GM18519 (cell line): Measurements from ENCODE around the gene IFNAR2.

ENCODE experiments used
- ATAC-seq: cut with Tn5 transposase; IDR thresholded peaks from one replicate; pipeline ENCODE4 v1.9.1; 2021; ENCODE audit warnings: mild to moderate bottlenecking, moderate library complexity; ENCODE audit not compliant: unreplicated experiment, low FRiP score

The IFNAR2 gene

GRCh38 chr21:33229784-33230544, at the start of gene IFNAR2:
IFNAR2 (plus strand) TSS chr21:33229938; CDS start chr21:33241923, 11,985 bp downstream.
- no peak for ATAC-seq

DNA sequence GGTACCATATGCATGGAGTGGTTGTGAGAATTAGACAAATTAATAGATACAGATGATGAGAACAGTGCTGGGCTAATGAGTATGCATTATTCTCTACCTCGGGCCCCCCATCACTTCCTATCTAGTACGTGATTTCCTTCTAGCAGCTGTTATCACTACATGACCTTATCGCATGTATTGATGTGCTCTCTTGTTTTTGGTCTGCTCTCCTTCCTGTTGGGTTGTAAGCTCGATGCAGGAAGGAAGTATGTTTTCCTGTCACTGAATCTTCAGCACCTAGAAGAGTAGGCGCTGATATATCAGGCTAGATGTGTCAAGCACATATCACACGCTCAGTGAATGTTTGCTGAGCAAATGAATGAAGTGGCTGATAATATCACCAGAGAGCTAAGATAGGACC, 43.9 kb upstream of the IFNAR2 start:
- ATAC-seq = no peak

DNA sequence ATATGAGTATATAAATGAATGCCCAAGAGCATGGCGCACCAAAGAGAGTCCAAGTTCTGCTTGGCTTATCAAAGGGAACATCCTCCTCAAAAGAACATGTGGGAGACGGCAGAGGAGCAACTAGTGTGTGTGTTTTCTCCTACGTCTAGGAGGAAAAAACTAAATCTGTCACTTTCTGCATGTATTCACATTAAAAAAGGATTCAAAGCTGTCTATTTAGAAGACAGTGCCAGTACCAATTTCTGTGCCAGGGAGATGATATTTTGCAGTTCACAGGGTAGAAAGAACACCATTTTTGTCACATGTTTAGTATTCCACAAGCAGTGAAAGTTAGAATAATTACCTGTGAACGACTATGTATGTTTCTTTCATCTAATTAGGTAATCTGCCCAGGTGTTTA, 42.5 kb upstream of the IFNAR2 start:
- ATAC-seq = no peak

DNA sequence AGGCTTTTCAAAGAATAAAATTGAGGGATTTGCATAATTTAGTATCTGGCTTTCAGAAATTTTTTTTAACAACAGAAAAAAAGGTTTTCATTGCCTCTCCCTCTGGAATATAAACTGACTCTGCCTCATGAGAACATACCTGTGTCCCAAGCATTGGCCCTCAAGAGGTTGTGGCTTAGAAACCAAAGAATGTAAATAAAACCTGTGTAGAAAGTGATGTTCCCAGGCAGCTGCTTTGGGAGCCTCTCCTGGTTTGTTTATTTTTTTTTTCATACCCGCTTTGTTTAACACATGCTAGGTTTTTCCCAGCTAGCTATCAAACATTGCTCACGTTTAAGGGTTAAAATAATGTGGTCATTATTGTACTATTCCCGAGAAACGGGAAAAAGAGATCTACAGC, 40.5 kb upstream of the IFNAR2 start:
- ATAC-seq = no peak

DNA sequence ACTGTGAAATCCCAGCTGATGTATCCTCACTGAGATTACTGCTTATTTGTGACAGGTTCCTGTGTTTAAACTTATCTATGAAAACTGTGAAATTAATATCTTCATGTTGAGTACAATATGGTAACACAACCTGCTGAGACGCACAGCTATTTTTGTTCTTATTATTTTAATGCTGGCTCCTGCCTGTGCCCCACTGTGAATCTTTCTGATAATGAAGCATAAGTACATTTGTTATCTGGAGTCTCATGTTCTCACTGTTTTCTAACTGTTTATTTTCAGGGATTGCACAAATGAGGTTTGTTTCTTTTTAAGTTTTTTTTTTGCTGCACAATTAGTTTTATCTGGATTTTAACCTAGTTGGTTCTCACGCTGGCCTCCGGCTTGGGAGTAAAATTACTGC, 39.9 kb upstream of the IFNAR2 start:
- ATAC-seq = no peak

GRCh38 chr21:33196941-33197374, 32.8 kb upstream of the IFNAR2 start:
- no peak for ATAC-seq

DNA sequence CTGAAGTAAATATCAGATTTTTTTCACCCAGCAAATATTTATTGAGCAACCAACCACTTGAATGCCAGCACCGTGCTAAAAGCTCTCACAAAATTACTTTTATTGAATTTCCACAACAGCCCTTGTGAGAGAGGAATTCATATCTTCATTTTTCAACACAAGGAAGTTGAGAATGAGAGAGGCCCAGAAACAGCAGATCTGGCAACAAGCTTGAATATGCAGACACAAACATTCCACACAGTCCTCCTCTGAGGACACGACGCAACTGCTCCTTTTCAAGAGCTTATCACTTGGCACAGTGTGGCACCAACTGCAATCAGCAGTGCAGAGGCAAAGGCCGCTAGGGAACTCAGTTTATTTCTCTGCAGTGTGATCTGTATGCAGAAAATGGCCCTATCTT, 32.2 kb upstream of the IFNAR2 start:
- no peak for ATAC-seq

DNA sequence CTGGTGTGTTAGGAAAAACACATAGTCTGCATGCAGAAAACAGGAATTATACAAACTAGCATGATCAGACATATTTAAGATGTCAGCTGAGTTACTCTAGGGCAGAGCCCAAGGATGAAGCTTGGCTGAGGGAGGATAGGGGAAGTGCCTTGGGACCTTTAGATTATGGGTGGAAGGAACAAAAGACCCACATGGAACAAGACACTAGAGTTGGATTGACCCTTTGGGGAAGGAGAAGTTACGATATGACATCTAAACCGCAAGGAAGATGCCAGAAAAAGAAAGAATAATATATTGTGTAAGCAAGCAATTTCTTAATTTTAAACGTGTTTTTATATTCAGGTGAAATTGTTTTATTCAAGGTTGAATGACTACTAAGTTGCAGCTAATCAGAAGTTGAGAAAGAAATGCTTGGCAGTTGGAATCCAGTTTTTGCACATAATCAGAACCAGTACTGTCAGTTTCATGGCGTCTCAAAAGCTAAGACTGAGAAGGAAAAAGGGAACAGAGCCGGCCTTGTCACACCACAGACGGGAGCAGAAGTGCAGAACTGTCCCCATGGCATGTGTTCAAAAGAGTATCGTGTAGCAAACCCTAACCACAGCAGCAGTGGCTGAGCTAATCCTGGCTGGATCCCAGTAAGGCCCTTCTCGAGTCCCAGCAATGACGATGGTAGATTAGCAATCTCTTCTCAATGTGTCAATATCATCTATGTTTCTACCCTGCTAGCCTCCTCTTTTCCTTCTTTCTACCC, 31.2 kb upstream of the IFNAR2 start:
- ATAC-seq = no peak

GRCh38 chr21:33199100-33199464, 30.7 kb upstream of the IFNAR2 start:
- no peak for ATAC-seq

DNA sequence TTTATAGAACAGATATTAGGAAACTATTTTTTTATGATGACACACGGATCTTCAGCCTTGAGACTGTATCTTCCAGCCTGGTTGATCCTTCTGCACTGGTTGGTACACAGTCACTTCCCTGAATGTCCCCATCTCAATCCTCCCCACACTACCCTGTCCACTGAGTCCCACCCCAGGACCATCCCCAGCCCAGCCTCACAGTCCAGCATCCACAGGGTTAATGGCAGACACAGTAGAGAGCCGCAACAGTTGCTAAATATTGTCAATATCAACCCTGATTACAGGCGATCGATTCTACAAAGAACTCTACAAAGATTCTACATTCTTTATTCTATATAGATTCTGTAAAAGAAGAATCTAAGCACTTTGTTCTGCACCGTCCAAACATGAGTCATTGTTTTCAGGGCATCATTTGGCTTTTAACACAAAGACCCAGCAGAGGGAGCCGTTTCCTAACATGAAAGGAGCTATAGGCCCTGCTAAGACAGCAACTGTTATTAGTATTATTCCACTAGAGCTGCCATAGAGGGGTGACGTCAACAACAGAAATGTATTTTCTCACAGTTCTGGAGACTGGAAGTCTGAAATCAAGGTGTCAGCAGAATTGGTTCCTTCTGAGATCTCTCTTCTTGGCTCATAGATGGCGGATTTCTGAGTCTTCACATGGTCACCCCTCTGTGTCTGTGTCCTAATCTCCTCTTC, 30.1 kb upstream of the IFNAR2 start:
- peak; percentile 59 for ATAC-seq

- ATAC-seq = no peak
Observed at GRCh38 chr21:33201956-33202355, 27.8 kb upstream of the IFNAR2 start.

GRCh38 chr21:33202464-33203363, 27.0 kb upstream of the IFNAR2 start:
- ATAC-seq = no peak

- no peak for ATAC-seq
Observed at GRCh38 chr21:33203371-33203724, 26.4 kb upstream of the IFNAR2 start.

GRCh38 chr21:33205476-33205875, 24.3 kb upstream of the IFNAR2 start:
- ATAC-seq = no peak

- no peak for ATAC-seq
Observed at GRCh38 chr21:33206771-33207281, 22.9 kb upstream of the IFNAR2 start.

DNA sequence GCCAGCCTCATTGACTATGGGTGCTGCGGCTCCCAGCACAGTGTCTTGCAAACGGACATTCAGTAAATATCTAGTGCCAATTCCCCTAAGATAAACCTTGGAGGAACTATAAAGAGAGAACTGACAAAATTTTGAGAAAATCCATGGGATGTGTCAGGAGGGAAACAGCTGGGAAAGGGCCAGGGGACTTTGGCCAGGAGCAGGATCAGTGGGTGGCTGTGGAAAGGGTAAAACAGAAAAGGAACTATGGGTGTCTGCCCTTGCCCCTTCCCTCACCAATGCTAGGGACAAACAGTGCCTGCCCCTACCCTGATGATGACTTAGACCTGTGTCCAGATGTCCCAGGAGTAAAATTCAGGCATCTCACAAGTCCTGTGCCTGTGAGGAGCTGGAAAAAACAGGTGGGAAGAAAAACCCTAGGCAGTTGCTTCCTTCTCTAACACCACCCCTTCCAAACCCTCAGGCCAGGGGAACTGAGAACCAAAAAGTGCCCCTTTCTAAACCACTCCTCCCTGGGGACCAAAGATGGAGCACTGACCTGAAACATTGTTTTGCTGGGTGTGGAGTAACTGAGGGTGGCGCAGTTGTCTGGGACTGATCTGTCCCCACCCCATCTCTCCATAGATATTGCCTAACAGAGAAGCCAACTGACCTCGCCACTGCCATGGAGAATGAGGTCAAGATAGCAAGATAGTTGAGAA, 22.1 kb upstream of the IFNAR2 start:
- ATAC-seq = no peak

DNA sequence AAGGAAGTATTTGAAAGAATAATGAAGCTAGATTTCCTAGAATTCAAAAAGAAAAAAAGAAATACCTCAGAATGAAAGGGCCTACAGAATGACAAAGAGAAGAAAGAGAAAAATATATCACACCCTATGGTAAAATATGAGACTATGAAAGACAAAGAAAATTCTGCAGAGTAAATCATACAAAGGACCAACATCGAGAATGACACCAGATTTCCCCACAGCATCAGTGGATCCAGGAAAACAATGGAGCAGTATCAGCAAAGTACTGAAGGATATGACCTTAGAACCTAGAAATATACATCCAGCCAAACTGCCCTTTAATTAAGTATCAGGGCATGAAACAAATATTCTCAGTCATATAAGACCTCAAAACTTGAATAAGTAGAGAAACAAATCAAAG, 21.2 kb upstream of the IFNAR2 start:
- ATAC-seq = no peak

GRCh38 chr21:33211305-33211704, 18.4 kb upstream of the IFNAR2 start:
- ATAC-seq = no peak

- ATAC-seq = no peak
Observed at GRCh38 chr21:33211732-33212131, 18.0 kb upstream of the IFNAR2 start.
